A673 (cell line): ENCODE measurements around the gene NR2C2. TPM values are rescaled to one million over a fixed set of nuclear protein-coding genes. Genes with fewer than 3 reads are reported as not detected.

Source experiments
- BruUV-seq: library from RNA; stranded (reverse); fragments of 400-500 nt; replicated peaks from 2 replicates; lab custom pipeline; 2021; lab: Mats Ljungman, UMichigan
- CTCF ChIA-PET: fragments of 300-600 bp; sonication (Branson Sonifier 250); formaldehyde crosslinking; loops from one replicate; lab custom pipeline; 2022; ENCODE audit warnings: antibody characterized with exemption; lab: Charles Lee
- POLR2A ChIA-PET: fragments of 300-600 bp; sonication (Branson Sonifier 250); formaldehyde crosslinking; loops from one replicate; lab custom pipeline; 2022; ENCODE audit warnings: antibody characterized with exemption; ENCODE audit not compliant: low non-redundant PET; lab: Charles Lee
- DNase-seq: peaks from one replicate; pipeline ENCODE4 v3.0.0-alpha.2; 2015; ENCODE audit warnings: low spot score
- H3K27ac ChIP-seq: fragments of 200-600 bp; sonication (generic); 2 replicates; pipeline ENCODE4 v1.5.1; 2016; ENCODE audit warnings: mixed run types, low read depth, mild to moderate bottlenecking, mixed read lengths, antibody characterized with exemption, low read length; ENCODE audit not compliant: poor library complexity, severe bottlenecking
- H3K27me3 ChIP-seq: fragments of 200-600 bp; sonication (generic); replicated peaks from 2 replicates; pipeline ENCODE4 v1.6.1; 2017; ENCODE audit warnings: mixed run types, low read depth, mild to moderate bottlenecking, mixed read lengths, antibody characterized with exemption, low read length; ENCODE audit not compliant: insufficient read depth, poor library complexity
- H3K36me3 ChIP-seq: fragments of 200-600 bp; sonication (generic); 2 replicates; pipeline ENCODE4 v1.6.1; 2016; ENCODE audit warnings: mixed run types, mild to moderate bottlenecking, mixed read lengths, antibody characterized with exemption, low read length; ENCODE audit not compliant: insufficient read depth, poor library complexity, severe bottlenecking
- H3K4me1 ChIP-seq: fragments of 200-600 bp; sonication (generic); 2 replicates; pipeline ENCODE4 v1.6.1; 2017; ENCODE audit warnings: mixed run types, mild to moderate bottlenecking, mixed read lengths, antibody characterized with exemption, low read length; ENCODE audit not compliant: insufficient read depth, poor library complexity, severe bottlenecking
- H3K4me3 ChIP-seq: fragments of 200-600 bp; sonication (generic); 2 replicates; pipeline ENCODE4 v1.5.1; 2016; ENCODE audit warnings: low read depth, mixed run types, mild to moderate bottlenecking, mixed read lengths, low read length; ENCODE audit not compliant: poor library complexity, severe bottlenecking
- H3K9me3 ChIP-seq: fragments of 200-600 bp; sonication (generic); 2 replicates; pipeline ENCODE4 v1.6.1; 2016; ENCODE audit warnings: mixed run types, low read depth, mild to moderate bottlenecking, mixed read lengths, antibody characterized with exemption, low read length; ENCODE audit not compliant: poor library complexity, severe bottlenecking
- CTCF ChIP-seq: fragments of 300-800, 200-600 bp; sonication (generic); conservative IDR thresholded peaks from 2 replicates; pipeline ENCODE4 v1.5.1; 2017; ENCODE audit warnings: low read depth, mild to moderate bottlenecking, antibody characterized with exemption, low read length, moderate library complexity, mixed read lengths
- EZH2 ChIP-seq: fragments of 200-600 bp; sonication (generic); IDR thresholded peaks from 2 replicates; pipeline ENCODE4 v1.6.1; 2017; ENCODE audit warnings: borderline replicate concordance, low read depth, mild to moderate bottlenecking, mixed read lengths, antibody characterized with exemption, low read length; ENCODE audit not compliant: poor library complexity, severe bottlenecking
- intact Hi-C: fragments of 100-400 bp; cut with micrococcal nuclease; formaldehyde crosslinking; loops from one replicate; pipeline ENCODE4 v1.10.0; 2022; ENCODE audit not compliant: unreplicated experiment
- total RNA-seq: library from RNA; stranded (reverse); gene quantifications from 2 replicates; pipeline ENCODE4 v1.2.3, GENCODE V29; 2021

The NR2C2 gene
- total RNA-seq, 1 experiment from 2014 or later, result 56.5 TPM

GRCh38 chr3:14905055-14905657 lies 42.2 kb upstream of the NR2C2 start:
- BruUV-seq, result no TSS peak
- Histone ChIP-seq H3K36me3 (no peaks in the 10 kb centered on the region), H3K4me3 (no peak overlapping the region), H3K27me3 (no peaks in the 10 kb centered on the region), H3K27ac (no peak overlapping the region), H3K9me3 (peaks cover 7% of the 10 kb centered on the region), H3K4me1 (no peaks in the 10 kb centered on the region)
- DNase-seq, result no peak
- TF ChIP-seq CTCF (no peak), EZH2 (no peak)
- ChIA-PET CTCF (no interaction called here), POLR2A (no interaction called here)
- intact Hi-C loops, result no loop called here

DNA sequence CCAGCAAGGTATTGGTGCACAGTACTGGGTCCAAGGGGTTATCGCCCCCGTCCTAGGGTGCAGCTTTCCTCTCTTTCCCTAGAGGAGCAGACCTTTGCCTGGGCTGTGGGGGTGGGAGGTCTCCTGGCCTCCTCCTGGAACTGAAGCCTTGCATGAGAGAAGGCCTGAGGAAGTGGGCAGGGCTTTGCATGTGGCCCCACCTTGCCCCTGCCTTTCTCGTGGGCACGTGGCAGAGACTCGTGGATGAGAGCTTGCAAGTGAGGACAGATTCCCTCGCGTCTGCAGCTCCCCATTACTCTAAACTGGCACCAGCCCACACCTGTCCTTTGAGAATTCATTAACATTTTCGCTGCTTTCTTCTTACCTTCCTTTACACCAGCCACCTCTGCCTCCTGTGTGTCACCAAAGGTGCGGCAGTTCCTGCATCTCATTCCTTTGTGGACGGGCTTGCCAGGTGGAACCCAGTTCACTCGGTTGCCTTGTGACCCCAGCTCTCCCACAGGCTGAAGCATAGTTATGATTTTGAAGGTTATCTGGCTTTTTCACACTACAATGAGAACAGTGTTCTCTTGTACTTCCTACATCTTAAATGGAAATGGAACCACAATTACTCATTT lies 40.9 kb upstream of the NR2C2 start:
- POLR2A ChIA-PET, result no interaction called here
- no peaks in the 10 kb centered on the region for H3K27me3 ChIP-seq
- no peak overlapping the region for H3K27ac ChIP-seq
- DNase-seq, result no peak
- H3K4me3 ChIP-seq, result no peak overlapping the region
- no peaks in the 10 kb centered on the region for H3K4me1 ChIP-seq
- CTCF ChIA-PET, result no interaction called here
- intact Hi-C loops, result no loop called here
- TF ChIP-seq EZH2 (no peak), CTCF (no peak)
- H3K9me3 ChIP-seq, result peaks cover 7% of the 10 kb centered on the region
- no TSS peak for BruUV-seq
- H3K36me3 ChIP-seq, result no peaks in the 10 kb centered on the region

DNA sequence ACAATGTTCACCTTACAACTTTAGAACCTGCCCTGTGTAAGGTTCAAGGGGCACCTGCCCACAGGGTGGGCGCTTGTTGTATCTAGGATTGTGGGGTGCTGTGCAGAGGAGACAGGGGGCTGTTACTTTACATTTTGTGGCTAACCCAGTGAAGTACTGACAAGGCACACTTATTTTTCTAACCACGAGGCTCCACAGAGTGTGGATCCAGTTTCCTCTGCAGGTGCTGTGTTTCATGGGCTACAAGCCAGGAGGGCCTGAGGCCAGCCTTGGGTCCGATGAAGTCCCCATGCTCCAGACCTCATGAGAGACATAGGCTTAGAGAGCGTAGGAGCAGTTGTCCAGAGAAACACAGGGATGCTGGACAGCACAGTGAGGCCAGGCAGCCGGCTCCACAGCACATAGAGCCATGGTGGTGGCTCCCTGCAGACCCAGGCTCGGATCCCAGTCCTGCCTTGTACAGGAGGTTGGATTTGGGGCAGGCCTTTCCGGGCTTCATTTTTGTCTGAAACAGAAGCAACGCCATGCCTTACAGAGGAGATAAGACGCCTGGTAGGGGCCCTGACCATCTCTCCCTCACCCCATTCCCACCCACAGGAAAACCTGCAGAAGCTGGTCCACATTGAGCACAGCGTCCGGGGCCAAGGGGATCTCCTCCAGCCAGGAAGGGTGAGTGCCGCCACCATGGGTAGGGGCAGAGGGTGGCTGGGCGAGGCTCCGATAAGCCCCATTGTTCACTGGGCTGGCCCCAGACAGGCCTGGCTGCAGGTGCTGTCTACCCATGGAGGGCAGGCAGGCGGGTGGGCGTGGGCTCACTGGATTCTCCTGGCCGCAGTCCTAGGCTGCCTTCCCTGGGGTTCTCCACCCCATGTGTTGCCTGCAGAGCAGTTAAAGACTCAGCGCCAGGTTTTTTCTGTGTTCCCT lies 40.1 kb upstream of the NR2C2 start:
- DNase-seq, result no peak
- no peaks in the 10 kb centered on the region for H3K36me3 ChIP-seq
- intact Hi-C loops, result no loop called here
- no peak overlapping the region for H3K27ac ChIP-seq
- H3K9me3 ChIP-seq, result peaks cover 7% of the 10 kb centered on the region
- no peak overlapping the region for H3K4me3 ChIP-seq
- no peaks in the 10 kb centered on the region for H3K27me3 ChIP-seq
- BruUV-seq, result no TSS peak
- TF ChIP-seq EZH2, result no peak
- no peak for TF ChIP-seq CTCF
- H3K4me1 ChIP-seq, result no peaks in the 10 kb centered on the region
- POLR2A ChIA-PET, result no interaction called here
- CTCF ChIA-PET, result no interaction called here
